Spleen (tissue), 11 donors: ENCODE data around the gene FAM76B. TPM values are rescaled to one million over a fixed set of nuclear protein-coding genes. Genes with fewer than 3 reads are reported as not detected.

Source experiments
- DNase-seq: peaks from one replicate; pipeline ENCODE4 v3.0.0-alpha.2; 2020
- H3K27ac ChIP-seq, 8 donors: fragments of 200-600 bp; sonication (generic) in 7 of 8; 1 replicate in 4 of 8; 2 replicates in 4 of 8; pipeline versions ENCODE4 v1.5.0 to v1.8.0; 2016 to 2021; ENCODE audit warnings: inconsistent platforms in 4 of 8, mild to moderate bottlenecking in 4 of 8, moderate library complexity in 1 of 8
- H3K27me3 ChIP-seq, 7 donors: fragments of 200-600 bp; sonication (generic) in 6 of 7; replicated peaks in 1 of 7; 1 replicate in 4 of 7; 2 replicates in 3 of 7; pipeline versions ENCODE4 v1.5.0 to v1.8.0; 2016 to 2021; ENCODE audit warnings: inconsistent platforms in 3 of 7, mild to moderate bottlenecking in 1 of 7
- H3K36me3 ChIP-seq, 6 donors: fragments of 200-600 bp; sonication (generic) in 5 of 6; 1 replicate in 4 of 6; 2 replicates in 2 of 6; pipeline versions ENCODE4 v1.5.0 to v1.8.0; 2016 to 2021; ENCODE audit warnings: inconsistent platforms in 2 of 6
- H3K4me1 ChIP-seq, 6 donors: fragments of 200-600 bp; sonication (generic) in 5 of 6; 1 replicate in 3 of 6; 2 replicates in 3 of 6; pipeline versions ENCODE4 v1.5.0 to v1.8.0; 2016 to 2021; ENCODE audit warnings: inconsistent platforms in 3 of 6
- H3K4me3 ChIP-seq, 8 donors: fragments of 200-600 bp; sonication (generic) in 7 of 8; 1 replicate in 4 of 8; 2 replicates in 4 of 8; pipeline versions ENCODE4 v1.5.0 to v1.8.0; 2016 to 2021; ENCODE audit warnings: inconsistent platforms in 4 of 8, mild to moderate bottlenecking in 4 of 8, moderate library complexity in 2 of 8
- H3K9me3 ChIP-seq, 8 donors: fragments of 200-600 bp; sonication (generic) in 7 of 8; 1 replicate in 4 of 8; 2 replicates in 4 of 8; pipeline versions ENCODE4 v1.5.0 to v1.8.0; 2016 to 2021; ENCODE audit warnings: inconsistent platforms in 4 of 8
- POLR2A ChIP-seq, 3 donors: fragments of 450-650 bp; IDR thresholded peaks; one replicate each; pipeline ENCODE4 v1.5.1; 2017; ENCODE audit warnings: antibody characterized with exemption in 3 of 3, mild to moderate bottlenecking in 1 of 3
- POLR2AphosphoS5 ChIP-seq, 3 donors: sonication (generic); formaldehyde crosslinking; IDR thresholded peaks; one replicate each; pipeline ENCODE4 v1.5.1; 2017; ENCODE audit warnings: antibody characterized with exemption in 3 of 3
- WGBS, 5 donors: extraction: QIAGEN DNeasy Blood & Tissue Kit in 3 of 5; methylation state at CpG; one replicate each; pipeline versions ENCODE4 v1.1.5 to v1.1.7; 2013 to 2018; 5-methylcytosine and 5-hydroxymethylcytosine counted together
- intact Hi-C: fragments of 100-400 bp; cut with DNase I; formaldehyde crosslinking; loops from one replicate; pipeline ENCODE4 v1.15.0; 2023; ENCODE audit warnings: low total_unique reads
- polyA plus RNA-seq, 3 donors: library from polyadenylated mRNA; stranded (reverse); fragments of 200-250 nt; gene quantifications; one replicate each; pipeline ENCODE4 v1.2.1, GENCODE V29; 2013
- total RNA-seq, 7 donors: library from RNA; depleted of rRNA in 3 of 7; stranded (reverse); fragments of >200 nt in 3 of 7; fragmentation: NEBNext Ultra II Directional in 4 of 7; extraction: Animal tissue kit (Norgen Biotek cat#: 25700) in 4 of 7; gene quantifications; one replicate each; pipeline versions ENCODE4 v1.1.0 to v1.2.1, GENCODE V29; 2016 to 2021
- TF ChIP-seq, protein P1 (sequence below), 11 experiments: fragments of 200-600 bp in 7 of 11; fragments of 450-650 bp in 4 of 11; sonication (generic) in 4 of 11; IDR thresholded peaks in 8 of 11; conservative IDR thresholded peaks in 3 of 11; 1 replicate in 7 of 11; 2 replicates in 4 of 11; pipeline versions ENCODE4 v1.4.0 to v1.8.0; 2016 to 2021; ENCODE audit warnings: antibody characterized with exemption in 11 of 11, inconsistent platforms in 4 of 11, mild to moderate bottlenecking in 1 of 11
- donor health status: healthy with polysubstance abuse.
- donor health status: DM: no; HTN: no; CAD: no; lungs with moderate emphysema.
- donor health status: DM: no; HTN: no; CAD: no.
- donor health status: Bipolar disorder and iron deficiency.
- donor health status: healthy.
- donor health status: DM: no; HTN: no; CAD: no.
- donor health status: DM: yes; HTN: yes; CAD: no.

Gene FAM76B
- total and polyA plus RNA-seq, 10 donors: 15.9 to 47.4 (median 35.7) TPM

GRCh38 chr11:95727111-95727510, 62.5 kb downstream of the FAM76B start:
- intact Hi-C loops: no loop called here
- no peaks in the 10 kb centered on the region for H3K36me3 ChIP-seq
- no peaks in the 10 kb centered on the region for H3K4me1 ChIP-seq
- no peaks in the 10 kb centered on the region for H3K27me3 ChIP-seq
- no peak overlapping the region for H3K4me3 ChIP-seq
- no peak for DNase-seq
- H3K9me3 ChIP-seq: no peaks in the 10 kb centered on the region
- TF ChIP-seq POLR2AphosphoS5 (IDR thresholded peaks at IDR 0.05) (no peak), POLR2A (IDR thresholded peaks at IDR 0.05) (no peak)
- TF ChIP-seq, protein P1, sequence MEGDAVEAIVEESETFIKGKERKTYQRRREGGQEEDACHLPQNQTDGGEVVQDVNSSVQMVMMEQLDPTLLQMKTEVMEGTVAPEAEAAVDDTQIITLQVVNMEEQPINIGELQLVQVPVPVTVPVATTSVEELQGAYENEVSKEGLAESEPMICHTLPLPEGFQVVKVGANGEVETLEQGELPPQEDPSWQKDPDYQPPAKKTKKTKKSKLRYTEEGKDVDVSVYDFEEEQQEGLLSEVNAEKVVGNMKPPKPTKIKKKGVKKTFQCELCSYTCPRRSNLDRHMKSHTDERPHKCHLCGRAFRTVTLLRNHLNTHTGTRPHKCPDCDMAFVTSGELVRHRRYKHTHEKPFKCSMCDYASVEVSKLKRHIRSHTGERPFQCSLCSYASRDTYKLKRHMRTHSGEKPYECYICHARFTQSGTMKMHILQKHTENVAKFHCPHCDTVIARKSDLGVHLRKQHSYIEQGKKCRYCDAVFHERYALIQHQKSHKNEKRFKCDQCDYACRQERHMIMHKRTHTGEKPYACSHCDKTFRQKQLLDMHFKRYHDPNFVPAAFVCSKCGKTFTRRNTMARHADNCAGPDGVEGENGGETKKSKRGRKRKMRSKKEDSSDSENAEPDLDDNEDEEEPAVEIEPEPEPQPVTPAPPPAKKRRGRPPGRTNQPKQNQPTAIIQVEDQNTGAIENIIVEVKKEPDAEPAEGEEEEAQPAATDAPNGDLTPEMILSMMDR (IDR thresholded peaks at IDR 0.05 in 8 of 11, conservative IDR thresholded peaks at IDR 0.05 in 3 of 11): no peak
- WGBS, 5 donors: 78 to 93% (median 89%) methylated on average over 2 of the region's 2 CpGs
- no peak overlapping the region for H3K27ac ChIP-seq

- Histone ChIP-seq H3K9me3 (no peaks in the 10 kb centered on the region), H3K4me1 (peaks cover 0 to 10% (median 2%) of the 10 kb centered on the region in 6 donors), H3K27ac (no peak overlapping the region), H3K4me3 (no peak overlapping the region), H3K27me3 (no peaks in the 10 kb centered on the region), H3K36me3 (no peaks in the 10 kb centered on the region)
- intact Hi-C loops: no loop called here
- TF ChIP-seq POLR2AphosphoS5 (IDR thresholded peaks at IDR 0.05) (no peak), POLR2A (IDR thresholded peaks at IDR 0.05) (no peak)
- TF ChIP-seq, protein P1 (IDR thresholded peaks at IDR 0.05 in 8 of 11, conservative IDR thresholded peaks at IDR 0.05 in 3 of 11): no peak
- 80 to 88% (median 83%) methylated on average over 1 of the region's 1 CpG for whole genome bisulfite sequencing, 5 donors
- DNase-seq: no peak
Observed at GRCh38 chr11:95725196-95725595, 64.4 kb downstream of the FAM76B start.

DNA sequence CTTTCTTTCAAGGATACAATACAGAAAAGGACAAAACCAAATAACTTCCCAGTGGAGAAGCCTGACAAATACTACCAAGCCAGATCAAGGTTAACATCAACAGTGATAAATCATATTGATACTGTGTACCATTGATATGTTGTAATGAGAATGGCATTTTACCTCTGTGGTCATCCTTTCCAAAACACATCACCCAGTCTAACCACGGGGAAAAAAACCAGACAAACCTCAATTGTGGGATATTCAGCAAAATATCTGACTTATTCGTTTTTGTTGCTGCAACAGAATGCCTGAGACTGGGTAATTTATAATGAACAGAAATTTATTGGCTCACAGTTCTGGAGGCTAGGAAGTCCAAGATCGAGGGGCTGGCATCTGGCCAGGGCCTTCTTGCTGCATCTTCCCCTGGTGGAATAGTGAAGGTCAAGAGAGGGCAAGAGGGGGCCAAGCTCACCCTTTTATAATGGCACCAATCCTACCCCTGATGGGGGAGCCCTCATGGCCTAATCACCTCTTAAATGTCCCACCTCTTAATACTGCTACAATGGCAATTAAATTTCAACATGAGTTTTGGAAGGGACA, 66.1 kb downstream of the FAM76B start:
- intact Hi-C loops: no loop called here
- TF ChIP-seq POLR2AphosphoS5 (IDR thresholded peaks at IDR 0.05): no peak
- TF ChIP-seq, protein P1 (IDR thresholded peaks at IDR 0.05 in 8 of 11, conservative IDR thresholded peaks at IDR 0.05 in 3 of 11): no peak
- TF ChIP-seq POLR2A (IDR thresholded peaks at IDR 0.05): no peak
- no peak overlapping the region for H3K27ac ChIP-seq
- DNase-seq: no peak
- H3K36me3 ChIP-seq: no peaks in the 10 kb centered on the region
- no peaks in the 10 kb centered on the region for H3K27me3 ChIP-seq
- 55 to 86% (median 66%) methylated on average over 3 of the region's 3 CpGs for WGBS, 5 donors
- peaks cover 0 to 15% (median 6%) of the 10 kb centered on the region in 6 donors for H3K4me1 ChIP-seq
- no peak overlapping the region for H3K4me3 ChIP-seq
- no peaks in the 10 kb centered on the region for H3K9me3 ChIP-seq

DNA sequence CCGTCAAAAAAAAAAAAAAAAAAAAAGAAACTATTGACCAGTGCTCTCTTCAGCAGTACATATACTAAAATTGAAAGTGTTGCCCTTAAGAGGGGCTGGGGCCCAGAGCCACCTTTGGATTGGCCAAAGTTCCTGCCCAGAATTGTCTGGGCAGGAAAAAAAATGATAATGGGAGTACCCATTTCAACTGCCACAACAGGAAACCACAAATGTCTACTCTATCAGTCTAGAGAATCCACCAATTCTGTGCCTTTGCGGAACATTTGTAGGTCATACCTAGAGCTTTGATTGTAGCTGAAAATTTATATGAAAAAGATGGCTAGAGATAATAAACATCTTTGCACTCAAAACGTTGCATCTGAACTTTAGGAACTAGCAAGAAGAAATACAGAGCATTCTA, 69.4 kb downstream of the FAM76B start:
- intact Hi-C loops: no loop called here
- Histone ChIP-seq H3K27me3 (no peaks in the 10 kb centered on the region), H3K4me3 (no peak overlapping the region), H3K36me3 (no peaks in the 10 kb centered on the region), H3K9me3 (peaks cover 0 to 5% (median 0%) of the 10 kb centered on the region in 8 donors), H3K27ac (no peak overlapping the region), H3K4me1 (peaks cover 0 to 45% (median 23%) of the 10 kb centered on the region in 6 donors)
- whole genome bisulfite sequencing, 5 donors: 23 to 51% (median 46%) methylated on average over 2 to 3 of the region's 3 CpGs
- no peak for TF ChIP-seq POLR2AphosphoS5 (IDR thresholded peaks at IDR 0.05)
- TF ChIP-seq, protein P1 (IDR thresholded peaks at IDR 0.05 in 8 of 11, conservative IDR thresholded peaks at IDR 0.05 in 3 of 11): no peak
- TF ChIP-seq POLR2A (IDR thresholded peaks at IDR 0.05): no peak
- DNase-seq: no peak

Other genes with a start within 250 kb of the FAM76B start
- gene CEP57, start 716 bp upstream of the FAM76B start, total RNA-seq: 10 to 100 TPM; 36.3 to 50.4 (median 43.5) TPM
- 10 to 100 TPM; 19.2 to 23.5 (median 22.2) TPM for gene CEP57, start 716 bp upstream of the FAM76B start, polyA plus RNA-seq
- gene MTMR2, start 134.3 kb upstream of the FAM76B start, total RNA-seq: 10 to 100 TPM; 19.7 to 32.7 (median 23.7) TPM
- gene MTMR2, start 134.3 kb upstream of the FAM76B start, polyA plus RNA-seq: 1 to 10 TPM; 5.7 to 9.5 (median 7.6) TPM